ENCODE data around the gene SCAMP3.

The SCAMP3 gene

GRCh38 chr1:155285631-155286044 is 23.5 kb upstream of the SCAMP3 start:
- in situ Hi-C loops (cut with MboI; ENCODE audit: low sequenced_read_pairs): no loop called here

GRCh38 chr1:155285063-155285462 is 22.9 kb upstream of the SCAMP3 start:
- in situ Hi-C loops (cut with MboI; ENCODE audit: low sequenced_read_pairs): no loop called here

DNA sequence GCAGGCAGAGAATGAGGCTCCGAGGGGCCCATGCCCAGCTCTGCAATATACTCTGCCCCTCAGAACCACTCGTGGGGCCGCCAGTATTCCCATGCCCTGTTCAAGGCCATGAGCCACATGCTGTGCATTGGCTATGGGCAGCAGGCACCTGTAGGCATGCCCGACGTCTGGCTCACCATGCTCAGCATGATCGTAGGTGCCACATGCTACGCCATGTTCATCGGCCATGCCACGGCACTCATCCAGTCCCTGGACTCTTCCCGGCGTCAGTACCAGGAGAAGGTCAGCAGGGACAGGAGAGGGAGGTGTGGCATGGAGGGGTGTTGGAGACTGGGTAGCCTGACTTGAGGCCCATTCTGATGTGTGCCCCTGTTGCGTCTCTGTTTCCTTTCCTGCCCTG is 22.3 kb upstream of the SCAMP3 start:
- in situ Hi-C loops (cut with MboI; ENCODE audit: low sequenced_read_pairs): no loop called here

GRCh38 chr1:155282488-155283091 is 20.4 kb upstream of the SCAMP3 start:
- in situ Hi-C loops (cut with MboI; ENCODE audit: low sequenced_read_pairs): no loop called here

DNA sequence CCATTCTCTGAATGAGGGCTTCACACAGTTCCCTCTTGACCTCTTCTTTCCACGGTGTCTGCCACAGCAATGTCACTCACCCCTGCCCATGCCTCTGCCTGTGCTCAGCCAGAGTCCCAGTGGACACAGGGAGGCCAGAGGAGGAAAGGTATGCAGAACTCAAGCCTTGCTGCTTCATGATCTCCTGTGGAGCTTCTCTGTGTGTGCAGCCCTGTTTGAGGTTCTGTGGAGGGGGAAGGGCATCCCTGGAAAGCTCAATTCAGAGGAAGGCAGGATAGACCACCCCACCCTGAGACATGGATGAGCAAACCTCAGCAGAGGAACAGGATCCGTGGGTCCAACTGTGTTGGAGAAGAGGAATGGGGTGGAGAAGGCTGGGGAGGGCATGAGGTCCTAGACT is 17.1 kb upstream of the SCAMP3 start:
- in situ Hi-C loops (cut with MboI; ENCODE audit: low sequenced_read_pairs): no loop called here

DNA sequence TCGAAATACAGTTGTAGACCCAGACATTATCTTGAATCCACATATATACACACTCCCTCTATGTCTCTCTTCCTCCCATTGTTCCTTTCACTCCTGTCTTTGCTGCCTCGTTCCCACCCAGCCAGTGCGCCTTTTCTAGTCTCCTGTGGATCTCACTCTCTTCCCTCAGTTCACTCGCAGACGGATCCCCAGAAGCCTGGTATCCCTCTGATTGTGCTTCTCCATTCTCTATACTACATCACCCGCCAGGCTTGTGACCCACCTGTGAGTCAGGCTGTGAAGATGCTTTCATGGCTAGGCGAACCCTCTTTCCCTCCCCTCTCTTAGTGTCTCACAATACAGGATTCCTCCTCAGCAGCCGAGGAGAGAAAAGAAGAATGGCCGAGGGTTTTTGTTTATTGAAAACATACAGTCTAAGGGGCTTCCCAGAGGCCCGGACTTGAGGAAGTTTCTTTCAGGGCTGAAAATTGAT is 16.6 kb upstream of the SCAMP3 start:
- in situ Hi-C loops (cut with MboI; ENCODE audit: low sequenced_read_pairs): no loop called here

DNA sequence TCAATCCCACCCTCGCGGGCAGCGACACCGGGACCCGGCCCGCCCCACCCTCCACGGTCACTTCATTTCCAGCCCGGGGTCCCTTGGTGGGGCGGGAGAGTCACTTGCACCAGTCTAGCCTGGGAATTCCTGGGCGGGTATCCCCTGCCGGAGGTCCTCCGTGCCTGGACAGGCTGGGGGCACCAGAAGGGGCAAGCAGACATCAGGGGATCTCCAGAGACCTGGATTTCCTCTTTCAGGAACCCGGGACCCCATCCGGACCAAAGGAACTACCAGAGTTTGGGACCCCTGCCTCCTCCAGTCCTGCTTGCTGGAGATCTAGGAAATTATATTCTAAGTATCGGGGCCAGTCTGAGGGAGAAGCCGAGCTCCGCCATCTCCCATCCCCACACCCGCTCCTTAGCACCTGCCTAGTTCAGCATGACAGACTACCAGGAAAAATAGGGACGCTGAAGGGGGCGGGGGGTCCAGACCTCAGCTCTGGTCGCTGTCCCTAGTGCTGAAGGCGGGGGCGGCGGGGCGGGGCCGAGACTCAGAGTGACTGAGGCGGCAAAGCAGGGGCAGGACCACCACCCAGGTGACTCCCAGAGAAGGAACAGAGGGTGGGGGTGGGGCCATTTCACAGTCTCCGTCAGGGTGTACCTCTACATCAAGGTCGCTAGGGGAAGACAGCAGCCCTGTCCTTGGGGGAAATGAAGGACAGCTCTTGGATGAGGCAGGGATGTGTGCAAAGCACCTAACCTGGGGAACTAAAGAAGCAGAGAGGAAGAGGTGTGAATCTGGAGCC is 15.9 kb upstream of the SCAMP3 start:
- in situ Hi-C loops (cut with MboI; ENCODE audit: low sequenced_read_pairs): no loop called here

GRCh38 chr1:155277070-155277901 is 15.1 kb upstream of the SCAMP3 start, which contains the start of gene HCN3:
Gene HCN3 (plus strand): TSS chr1:155277463. CDS start chr1:155277591, 128 bp downstream.
- in situ Hi-C loops (cut with MboI; ENCODE audit: low sequenced_read_pairs): no loop called here

DNA sequence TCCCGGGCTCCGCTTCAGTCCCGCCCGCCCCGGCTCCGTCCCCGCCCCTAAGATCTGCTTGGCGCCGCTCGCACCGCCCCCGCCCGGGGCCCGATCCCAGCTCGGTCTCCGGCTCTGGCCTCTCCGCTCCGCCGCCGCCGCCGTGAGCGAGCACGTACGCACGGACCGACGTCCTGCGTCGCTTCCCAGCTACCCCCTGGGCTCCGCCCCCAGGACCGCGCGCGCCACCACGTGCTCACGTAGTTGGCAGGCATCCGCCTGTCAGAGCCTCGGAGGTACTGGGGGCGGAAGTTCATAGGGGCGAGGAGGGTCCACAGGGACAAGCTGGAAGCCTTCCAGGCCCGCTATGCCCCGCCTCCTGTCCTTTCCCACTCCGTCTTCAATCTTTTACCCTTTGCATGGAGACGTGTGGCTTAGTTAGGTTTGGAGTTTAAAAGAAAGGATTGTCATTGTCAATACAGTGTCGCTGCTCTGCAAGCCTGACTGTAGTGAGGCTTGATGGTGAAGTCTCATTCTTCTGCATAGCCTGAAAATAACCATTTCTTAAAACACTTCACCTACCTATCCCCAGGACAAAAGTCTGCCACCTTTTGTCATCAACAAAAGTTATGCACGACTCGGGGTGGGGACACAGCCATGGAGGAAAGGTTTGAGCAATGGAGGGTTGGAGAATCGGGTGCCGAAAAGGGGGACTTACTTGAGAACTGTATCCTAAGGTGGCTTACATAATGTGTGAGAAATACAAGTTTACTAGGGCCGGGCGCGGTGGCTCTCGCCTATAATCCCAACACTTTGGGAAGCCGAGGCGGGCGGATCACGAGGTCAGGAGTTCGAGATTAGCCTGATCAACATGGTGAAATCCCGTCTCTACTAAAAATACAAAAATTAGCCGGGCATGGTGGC is 11.4 kb upstream of the SCAMP3 start, which contains the start of gene CLK2:
CLK2 (minus strand) TSS at position 162 of the 903 bp plus-strand sequence. CDS start 2,527 bp downstream, outside the sequence.
- in situ Hi-C loops (cut with MboI; ENCODE audit: low sequenced_read_pairs): no loop called here

DNA sequence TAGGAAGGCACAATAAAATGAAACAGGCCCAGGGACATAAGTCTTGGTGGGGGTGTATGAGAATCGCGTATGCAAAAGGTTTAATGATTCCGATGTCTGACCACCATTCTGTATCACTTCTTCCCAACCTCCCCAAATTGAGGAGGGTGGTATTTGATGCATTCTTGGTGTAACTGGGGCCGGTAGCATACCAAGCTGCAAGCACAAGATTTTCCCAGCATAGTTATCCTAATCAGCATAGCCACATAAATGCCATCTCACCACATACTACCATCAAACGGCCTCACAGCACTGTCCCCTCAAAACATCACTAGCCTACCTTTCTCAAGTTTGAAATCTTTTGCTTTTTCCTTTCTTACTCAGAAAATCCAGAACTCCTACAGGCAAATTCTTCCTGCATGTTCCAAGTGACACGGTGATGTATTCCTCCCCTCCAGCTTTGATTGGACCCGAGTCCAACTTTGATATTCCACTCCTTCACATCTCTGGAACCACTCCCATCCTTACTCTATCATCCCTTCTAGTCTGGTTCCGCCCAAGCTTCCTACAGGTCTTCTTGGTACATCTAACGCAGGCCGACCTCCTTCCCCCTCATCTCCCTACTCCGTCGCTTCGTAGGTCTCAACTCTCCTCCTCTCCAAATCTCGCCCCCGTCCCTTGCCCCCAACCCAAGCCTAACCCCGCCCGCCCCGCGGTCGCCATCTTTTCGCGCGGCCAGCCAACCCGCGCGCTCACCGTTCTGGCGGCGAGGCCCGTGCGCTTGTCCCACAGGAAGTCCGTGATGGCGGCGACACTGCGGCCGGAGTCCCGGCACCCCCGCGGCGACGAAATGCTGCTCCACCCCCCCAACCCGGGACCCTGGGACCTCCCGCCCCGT is 10.5 kb upstream of the SCAMP3 start:
- in situ Hi-C loops (cut with MboI; ENCODE audit: low sequenced_read_pairs): no loop called here

GRCh38 chr1:155269381-155269780 is 7.2 kb upstream of the SCAMP3 start:
- in situ Hi-C loops (cut with MboI; ENCODE audit: low sequenced_read_pairs): no loop called here

DNA sequence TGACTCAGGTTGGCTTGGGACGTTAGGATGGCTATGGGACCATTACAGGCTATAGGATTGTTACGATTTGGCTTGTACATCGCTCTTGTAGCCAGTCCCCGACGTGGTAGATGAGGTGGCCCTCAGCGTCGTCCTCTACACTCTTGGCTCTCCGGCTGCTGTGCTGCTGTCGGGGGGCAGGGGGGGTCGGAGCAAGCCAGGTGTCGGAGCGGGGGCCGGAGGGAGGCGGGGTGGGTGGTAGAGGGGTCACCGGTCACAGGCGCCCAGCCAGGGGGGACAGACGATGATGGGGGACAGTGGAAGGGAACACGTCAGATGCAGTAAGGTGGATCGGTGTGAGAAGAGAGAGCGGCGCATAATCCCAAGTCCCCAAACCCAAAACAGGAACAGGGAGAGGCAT is 6.5 kb upstream of the SCAMP3 start:
- in situ Hi-C loops (cut with MboI; ENCODE audit: low sequenced_read_pairs): no loop called here

DNA sequence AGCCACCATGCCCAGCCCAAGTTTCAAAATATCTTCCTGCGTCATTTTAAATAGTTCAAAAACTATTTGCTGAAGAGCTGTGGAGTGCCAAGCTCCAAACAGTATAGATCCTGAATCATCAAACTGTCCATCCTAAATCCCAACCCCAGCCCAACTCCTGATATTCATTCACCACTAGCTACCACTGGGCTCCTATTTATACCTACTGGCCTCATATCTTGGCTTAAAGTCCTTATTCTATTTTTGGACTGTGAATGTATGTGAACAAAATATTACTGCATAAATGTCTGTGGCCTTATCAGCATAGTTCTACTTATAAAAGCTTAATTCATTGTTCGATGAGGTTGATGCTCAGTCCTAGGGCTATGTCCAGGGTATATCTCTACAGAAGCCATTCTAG is 5.2 kb upstream of the SCAMP3 start:
- in situ Hi-C loops (cut with MboI; ENCODE audit: low sequenced_read_pairs): no loop called here

DNA sequence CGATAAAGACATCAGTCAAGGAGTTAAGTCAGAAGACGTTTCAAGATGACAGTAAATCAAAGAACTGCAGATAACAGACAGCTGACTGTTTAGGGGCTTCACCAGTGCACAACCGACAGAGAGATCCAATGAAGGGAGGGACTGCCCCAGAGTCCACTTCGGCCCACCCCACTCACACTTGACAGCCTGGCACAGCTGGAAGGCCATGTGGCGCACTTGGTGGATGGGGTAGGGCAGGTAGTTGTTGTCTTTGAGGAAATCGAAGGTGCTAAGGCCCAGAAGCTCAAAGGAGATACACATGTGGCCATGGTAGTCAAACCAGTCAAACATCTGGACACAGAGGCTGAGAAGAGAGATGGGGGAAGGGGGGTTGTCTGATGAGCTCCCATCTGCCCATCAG is 4.4 kb upstream of the SCAMP3 start:
- in situ Hi-C loops (cut with MboI; ENCODE audit: low sequenced_read_pairs): no loop called here

GRCh38 chr1:155263067-155263466 is 907 bp upstream of the SCAMP3 start:
- in situ Hi-C loops (cut with MboI; ENCODE audit: low sequenced_read_pairs): no loop called here

DNA sequence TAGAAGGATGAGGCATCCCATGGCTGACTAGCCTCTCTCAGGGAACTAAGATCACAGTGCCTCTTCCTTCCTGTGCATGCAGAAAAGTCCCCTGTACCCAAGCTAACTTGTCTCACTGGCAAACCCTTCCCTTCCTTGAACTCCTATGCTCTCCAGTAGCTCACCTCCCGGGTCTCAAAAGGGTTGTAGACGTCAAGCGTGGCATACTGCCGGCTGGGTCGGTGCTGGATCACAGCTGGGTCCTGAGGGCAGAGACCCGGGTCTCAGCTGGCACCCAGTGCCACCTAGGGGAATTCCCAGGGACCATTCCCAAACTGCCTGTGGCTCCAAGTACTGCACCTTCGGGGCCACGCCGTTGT is 688 bp downstream of the SCAMP3 start:
- in situ Hi-C loops (cut with MboI; ENCODE audit: low sequenced_read_pairs): no loop called here

- in situ Hi-C loops (cut with MboI; ENCODE audit: low sequenced_read_pairs): no loop called here
Measured at GRCh38 chr1:155260276-155260675, 1.9 kb downstream of the SCAMP3 start.

DNA sequence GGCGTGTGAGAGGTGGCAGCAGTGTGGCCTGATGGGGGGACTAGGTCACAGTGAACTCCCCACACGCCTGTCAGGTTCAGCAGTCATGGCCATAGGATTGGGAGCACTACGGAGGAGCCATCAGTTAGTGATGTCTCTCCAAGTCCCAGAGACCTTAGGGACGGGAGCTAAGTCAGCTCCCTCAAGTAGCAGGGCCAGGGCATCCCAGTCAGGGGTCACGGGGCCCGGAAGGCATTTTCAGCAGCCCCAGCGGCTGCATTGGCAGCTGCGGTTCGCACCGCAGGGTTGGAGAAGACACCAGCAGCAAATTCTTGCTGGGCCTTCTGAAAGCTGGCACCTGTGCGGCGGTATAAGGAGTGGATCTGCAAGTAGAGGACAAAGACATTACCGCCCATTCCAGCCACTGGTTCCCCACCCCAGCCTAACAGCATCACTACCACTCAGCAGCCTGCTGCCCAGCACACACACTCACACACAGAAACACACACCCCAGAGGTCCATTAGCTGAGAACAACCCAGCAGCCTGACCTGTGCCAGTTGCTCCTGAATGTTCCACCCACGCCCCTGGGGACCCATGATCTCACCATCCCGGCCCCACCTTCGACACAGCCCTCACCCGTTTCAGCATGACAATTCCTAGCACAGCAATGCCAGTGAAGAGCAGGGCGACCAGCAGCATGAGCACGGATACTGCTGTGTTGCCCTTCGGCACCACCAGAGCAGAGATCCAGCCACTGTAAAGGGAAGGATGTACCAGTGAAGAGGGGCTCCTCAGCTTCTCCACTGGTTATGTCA is 5.9 kb downstream of the SCAMP3 start:
- in situ Hi-C loops (cut with MboI; ENCODE audit: low sequenced_read_pairs): no loop called here
